AG04450 (cell line): ENCODE measurements around the gene RPUSD4. TPM values are rescaled to one million over a fixed set of nuclear protein-coding genes. Genes with fewer than 3 reads are reported as not detected.

ENCODE experiments used
- CTCF ChIA-PET: fragments of 300-600, 350-600 bp; formaldehyde crosslinking; extraction: SDS; loops from one replicate; lab custom pipeline; 2022; ENCODE audit warnings: antibody characterized with exemption, inconsistent platforms; lab: Charles Lee
- POLR2A ChIA-PET: fragments of 350-600 bp; formaldehyde crosslinking; extraction: SDS; loops from one replicate; lab custom pipeline; 2021; ENCODE audit warnings: antibody characterized with exemption, inconsistent platforms; lab: Yijun Ruan, JAX
- DNase-seq: peaks from one replicate; pipeline ENCODE4 v3.0.0-alpha.2; 2011; ENCODE audit warnings: low read depth, low spot score
- H3K27ac ChIP-seq: one replicate; pipeline ENCODE4 v1.5.1; 2012; ENCODE audit warnings: low read depth, low read length, control low read depth
- H3K27me3 ChIP-seq: one replicate; pipeline ENCODE4 v1.6.0; 2012; ENCODE audit warnings: low read length; ENCODE audit not compliant: control insufficient read depth, insufficient read depth
- H3K4me3 ChIP-seq: 2 replicates; pipeline ENCODE4 v1.5.1; 2011; ENCODE audit warnings: mild to moderate bottlenecking, low read depth, low read length, control low read depth
- H3K9me3 ChIP-seq: 2 replicates; pipeline ENCODE4 v1.5.1; 2012; ENCODE audit warnings: low read length; ENCODE audit not compliant: control insufficient read depth, insufficient read depth
- CTCF ChIP-seq: IDR thresholded peaks from 2 replicates; pipeline ENCODE4 v1.5.1; 2011; ENCODE audit warnings: low read depth, low read length, control low read depth, inconsistent platforms
- polyA plus RNA-seq: library from polyadenylated mRNA; depleted of rRNA; stranded (reverse); fragments of >200 nt; gene quantifications from 2 replicates; pipeline ENCODE4 v1.2.3, GENCODE V29; 2011

The RPUSD4 gene
- polyA plus RNA-seq, 1 experiment, result 22.0 TPM

- DNase-seq, result no peak
- Histone ChIP-seq H3K9me3 (no peaks in the 10 kb centered on the region; the same call in 1 of the 2 replicates), H3K27me3 (peaks cover 14% of the 10 kb centered on the region), H3K4me3 (no peak overlapping the region), H3K27ac (no peak overlapping the region)
- ChIA-PET POLR2A (no interaction called here), CTCF (no interaction called here)
- no peak for TF ChIP-seq CTCF
Observed at GRCh38 chr11:126175393-126175792, 36.1 kb downstream of the RPUSD4 start.

- Histone ChIP-seq H3K27me3 (peaks cover 14% of the 10 kb centered on the region), H3K4me3 (no peak overlapping the region), H3K9me3 (no peaks in the 10 kb centered on the region; the same call in 1 of the 2 replicates), H3K27ac (no peak overlapping the region)
- no peak for DNase-seq
- ChIA-PET POLR2A (no interaction called here), CTCF (no interaction called here)
- TF ChIP-seq CTCF, result no peak
Observed at GRCh38 chr11:126174816-126175215, 36.6 kb downstream of the RPUSD4 start.

- CTCF ChIA-PET, result no interaction called here
- peaks cover 14% of the 10 kb centered on the region for H3K27me3 ChIP-seq
- no peak for TF ChIP-seq CTCF
- no peak overlapping the region for H3K27ac ChIP-seq
- H3K4me3 ChIP-seq, result no peak overlapping the region
- H3K9me3 ChIP-seq, result no peaks in the 10 kb centered on the region; the same call in 1 of the 2 replicates
- no peak for DNase-seq
- POLR2A ChIA-PET, result no interaction called here
Observed at GRCh38 chr11:126173257-126173656, 38.2 kb downstream of the RPUSD4 start.

GRCh38 chr11:126172596-126173038, 38.8 kb downstream of the RPUSD4 start:
- Histone ChIP-seq H3K9me3 (no peaks in the 10 kb centered on the region; the same call in 1 of the 2 replicates), H3K27me3 (peaks cover 14% of the 10 kb centered on the region), H3K27ac (no peak overlapping the region), H3K4me3 (no peak overlapping the region)
- peak; percentile 21 for DNase-seq
- POLR2A ChIA-PET, result interaction anchor here (1.0 kb wide), 2 partner anchors 15 to 19 kb away, joined by 3 read pairs; no protein-coding TSS in a partner anchor
- CTCF ChIA-PET, result no interaction called here
- TF ChIP-seq CTCF, result no peak

- no peak for DNase-seq
- ChIA-PET CTCF (no interaction called here), POLR2A (no interaction called here)
- Histone ChIP-seq H3K9me3 (peaks cover 3% of the 10 kb centered on the region; the same call in 1 of the 2 replicates), H3K4me3 (no peak overlapping the region), H3K27ac (no peak overlapping the region), H3K27me3 (peaks cover 16% of the 10 kb centered on the region)
- TF ChIP-seq CTCF, result no peak
Observed at GRCh38 chr11:126169291-126169690, 42.2 kb downstream of the RPUSD4 start.
